Measurements from ENCODE around the gene TSC2.
"Not testable (repeated sequence)": the region's sequence is repeated elsewhere in the genome, so short reads cannot be mapped to it uniquely, and the experiment has no call there.

TSC2 gene

GRCh38 chr16:2086812-2087747 lies 39.3 kb downstream of the TSC2 start:
- no peak for DNase-seq

DNA sequence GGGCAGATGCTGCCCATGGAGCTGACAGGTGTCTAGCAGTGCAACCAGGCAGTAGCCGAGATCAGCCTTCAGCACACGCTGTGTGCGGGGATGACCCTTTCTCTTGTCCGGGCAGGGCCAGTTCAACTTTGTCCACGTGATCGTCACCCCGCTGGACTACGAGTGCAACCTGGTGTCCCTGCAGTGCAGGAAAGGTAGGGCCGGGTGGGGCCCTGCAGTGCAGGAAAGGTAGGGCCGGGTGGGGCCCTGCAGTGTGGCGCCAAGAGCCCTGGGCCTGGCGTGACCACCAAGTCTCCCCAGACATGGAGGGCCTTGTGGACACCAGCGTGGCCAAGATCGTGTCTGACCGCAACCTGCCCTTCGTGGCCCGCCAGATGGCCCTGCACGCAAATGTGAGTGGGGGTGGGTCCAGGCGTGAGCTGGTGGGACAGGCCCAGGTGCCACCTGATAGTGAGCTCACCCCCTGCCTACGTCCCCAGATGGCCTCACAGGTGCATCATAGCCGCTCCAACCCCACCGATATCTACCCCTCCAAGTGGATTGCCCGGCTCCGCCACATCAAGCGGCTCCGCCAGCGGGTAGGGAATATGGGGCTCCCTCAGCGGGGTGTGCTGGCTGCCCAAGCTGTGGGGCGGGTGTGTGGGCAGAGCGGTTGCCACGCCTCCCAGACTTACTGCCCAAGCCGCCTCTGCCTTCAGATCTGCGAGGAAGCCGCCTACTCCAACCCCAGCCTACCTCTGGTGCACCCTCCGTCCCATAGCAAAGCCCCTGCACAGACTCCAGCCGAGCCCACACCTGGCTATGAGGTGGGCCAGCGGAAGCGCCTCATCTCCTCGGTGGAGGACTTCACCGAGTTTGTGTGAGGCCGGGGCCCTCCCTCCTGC lies 40.2 kb downstream of the TSC2 start:
- DNase-seq, result no peak

- DNase-seq, result peak in 2 of 3 experiments; percentile 24 to 49
Observed at GRCh38 chr16:2088759-2089358, 41.1 kb downstream of the TSC2 start.

DNA sequence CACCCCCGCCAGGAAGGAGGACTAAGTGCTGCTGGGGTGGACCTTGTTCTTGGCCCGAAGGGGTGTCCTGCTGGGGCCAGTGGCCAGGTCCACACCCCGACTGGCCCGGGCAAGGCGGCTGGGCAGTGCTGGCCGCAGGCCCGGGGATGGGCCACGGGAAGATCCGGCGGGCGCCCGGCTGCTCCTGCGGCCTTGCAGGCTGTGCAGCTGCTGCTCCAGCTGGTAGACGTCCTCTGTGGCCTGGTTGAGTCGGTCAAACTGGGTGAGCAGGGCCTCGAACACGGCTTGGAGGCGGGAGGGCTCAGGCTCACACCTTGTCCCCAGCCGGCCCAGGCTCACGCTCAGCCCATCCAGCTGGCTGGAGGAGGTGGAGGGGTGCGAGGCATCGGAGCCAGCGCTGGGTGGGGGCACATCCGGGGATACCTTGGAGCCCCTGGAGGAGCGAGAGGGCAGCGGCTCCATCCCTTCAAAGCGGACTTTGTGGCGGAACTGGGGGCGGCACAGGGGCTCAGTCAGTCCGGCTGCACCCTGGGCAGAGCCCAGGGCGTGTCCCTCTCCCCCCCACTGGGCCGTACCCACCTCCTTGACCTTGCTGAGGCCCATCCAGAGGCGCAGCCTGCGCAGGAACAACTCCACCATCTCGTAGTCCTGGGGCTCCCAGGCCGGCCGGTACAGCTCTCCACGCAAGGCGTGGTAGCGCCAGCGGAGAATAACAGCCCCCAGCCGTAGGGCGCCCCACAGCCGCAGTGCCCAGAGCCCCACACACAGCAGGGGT lies 42.1 kb downstream of the TSC2 start:
- DNase-seq, result no peak

DNA sequence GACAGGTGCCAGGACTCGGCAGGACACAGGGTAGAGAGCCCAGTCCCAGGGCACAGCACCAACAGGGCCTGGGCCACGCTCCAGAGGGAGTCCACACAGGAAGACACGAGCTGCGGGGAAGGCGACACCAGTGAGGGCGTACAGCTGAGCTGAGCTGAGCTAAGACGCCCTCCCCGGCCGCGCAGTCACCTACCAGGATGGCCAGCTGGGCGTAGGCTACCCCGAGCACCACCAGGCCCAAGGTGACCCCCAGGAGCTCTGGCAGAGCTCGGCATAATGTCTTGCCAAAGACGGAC lies 42.6 kb downstream of the TSC2 start:
- DNase-seq, result no peak

GRCh38 chr16:2090777-2091546 lies 43.2 kb downstream of the TSC2 start:
- DNase-seq, result peak in 1 of 3 experiments; percentile 98

- no peak for DNase-seq
Observed at GRCh38 chr16:2091547-2092255, 43.9 kb downstream of the TSC2 start.

DNA sequence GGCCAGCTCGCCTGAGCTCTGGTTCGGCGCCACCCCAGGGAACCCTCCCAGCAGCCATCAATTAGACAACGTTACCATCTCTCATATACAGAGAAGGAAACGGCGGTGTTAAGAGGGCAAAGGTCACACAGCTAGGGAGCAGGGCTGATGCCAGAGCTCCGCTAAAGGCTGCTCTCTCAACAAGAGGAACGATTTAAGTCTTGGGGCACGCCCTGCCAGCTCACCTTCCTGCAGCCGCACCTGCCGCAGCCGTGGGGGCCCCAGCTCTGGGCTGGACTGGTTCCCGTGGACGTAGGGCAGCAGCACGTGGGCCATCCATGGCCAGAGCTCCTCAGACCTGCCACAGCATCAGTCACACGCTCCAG lies 44.5 kb downstream of the TSC2 start:
- no peak for DNase-seq

DNA sequence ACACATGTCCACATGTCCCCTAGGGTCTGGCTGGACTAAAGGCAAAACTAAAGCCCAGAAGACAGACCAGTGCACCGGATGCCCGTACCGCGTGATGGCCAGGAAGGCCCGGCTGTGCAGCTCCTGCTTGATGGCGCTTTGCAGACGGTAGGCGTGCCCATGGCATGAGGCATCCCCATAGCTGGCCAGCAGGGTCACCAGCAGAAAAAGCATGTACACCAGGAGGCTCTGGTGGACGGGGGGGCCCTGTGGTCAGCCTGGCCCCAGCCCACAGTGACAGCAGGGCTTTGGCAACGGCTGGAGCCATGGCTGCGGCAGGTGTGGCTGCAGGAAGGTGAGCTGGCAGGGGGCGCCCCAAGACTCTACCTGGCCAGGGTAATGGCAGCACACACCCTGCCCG lies 45.1 kb downstream of the TSC2 start:
- DNase-seq, result no peak

DNA sequence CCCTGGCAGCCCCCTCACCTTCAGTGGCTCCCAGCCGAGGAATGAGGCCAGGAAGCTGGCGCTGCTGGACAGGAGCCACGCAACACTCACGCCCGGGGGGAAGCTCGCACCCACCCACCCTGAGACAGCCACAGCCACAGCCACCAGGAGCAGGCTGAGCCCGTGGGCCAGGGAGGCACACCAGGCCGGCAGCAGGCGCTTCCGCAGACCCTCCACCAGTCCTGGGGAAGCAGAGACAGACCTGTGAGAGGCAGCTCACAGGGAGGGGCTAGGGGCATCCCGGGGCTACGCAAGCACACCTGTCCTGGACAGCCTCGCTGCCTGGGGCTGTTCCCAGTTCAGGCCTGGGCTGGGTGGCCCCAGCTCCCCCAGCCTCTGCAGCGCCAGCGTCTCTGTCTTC lies 46.0 kb downstream of the TSC2 start:
- DNase-seq, result no peak

DNA sequence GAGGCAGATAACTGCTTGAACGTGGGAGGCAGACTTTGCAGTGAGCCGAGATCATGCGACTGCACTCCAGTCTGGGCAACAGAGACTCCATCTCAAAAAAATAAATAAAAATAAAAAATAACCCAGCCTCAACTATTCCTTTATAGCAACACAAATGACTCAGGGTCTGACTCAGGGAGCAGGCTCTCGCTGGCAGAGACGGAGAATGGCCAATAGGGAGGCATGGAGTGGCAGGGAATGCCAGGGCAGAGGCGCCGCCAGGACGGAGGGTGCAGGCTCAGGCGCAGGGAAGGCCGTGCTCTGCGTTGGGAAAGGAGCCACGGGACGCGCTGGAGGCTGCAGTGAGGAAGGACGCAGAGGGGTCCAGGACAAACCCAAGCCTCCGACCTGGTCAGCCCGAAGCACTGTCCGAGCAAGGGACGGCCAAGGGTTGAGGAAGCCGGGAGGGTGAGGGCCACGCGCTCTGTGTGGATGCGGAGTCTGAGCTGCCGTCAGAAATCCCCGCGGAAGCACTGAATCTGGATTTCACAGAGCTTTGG lies 47.6 kb downstream of the TSC2 start:
- DNase-seq, result no peak

GRCh38 chr16:2095918-2096582 lies 48.3 kb downstream of the TSC2 start:
- DNase-seq, result no peak

- DNase-seq, result no peak
Observed at GRCh38 chr16:2096853-2097595, 49.2 kb downstream of the TSC2 start.

GRCh38 chr16:2097689-2098088 lies 49.9 kb downstream of the TSC2 start:
- DNase-seq, result not testable (repeated sequence)

GRCh38 chr16:2101581-2101980 lies 53.8 kb downstream of the TSC2 start:
- DNase-seq, result not testable (repeated sequence)

DNA sequence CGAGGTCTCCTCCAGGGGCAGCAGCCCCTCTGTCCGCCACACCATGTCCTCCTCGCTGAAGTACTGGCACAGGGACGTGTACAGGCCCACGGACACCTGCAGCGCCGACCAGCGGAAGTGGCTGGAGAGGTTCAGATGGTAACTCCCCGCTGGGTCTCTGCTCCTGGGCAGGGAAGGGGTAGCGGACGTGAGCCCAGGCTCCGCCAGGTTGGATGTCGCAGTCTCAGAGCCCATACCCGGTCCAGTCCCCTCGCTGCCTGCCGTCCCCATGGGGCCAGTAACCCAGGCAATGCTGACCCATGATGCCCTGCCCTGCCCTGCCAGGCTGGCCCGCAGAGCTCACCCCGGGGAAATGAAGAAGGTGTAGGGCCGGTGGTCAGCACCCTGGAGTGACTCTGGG lies 54.7 kb downstream of the TSC2 start:
- DNase-seq, result no peak

DNA sequence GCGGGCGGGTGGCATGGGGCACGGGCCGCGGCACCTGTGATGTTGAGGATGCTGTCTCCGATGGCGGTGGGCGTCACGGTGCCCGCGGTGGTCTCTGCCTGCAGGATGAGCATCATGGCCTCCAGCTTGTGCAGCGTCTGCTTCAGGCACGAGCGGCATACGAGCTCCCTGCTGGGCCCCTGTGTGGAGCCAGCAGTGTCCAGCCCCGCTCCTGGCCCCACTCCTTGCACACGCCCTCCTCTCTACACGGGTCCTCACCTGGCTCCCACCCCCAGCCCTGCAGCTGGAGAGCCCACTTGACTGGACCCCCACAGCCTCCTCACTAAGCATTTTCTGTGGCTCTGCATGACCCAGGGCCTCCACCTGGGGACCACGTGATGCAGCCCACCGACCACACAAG lies 56.7 kb downstream of the TSC2 start:
- peak in 1 of 3 experiments; percentile 32 for DNase-seq

DNA sequence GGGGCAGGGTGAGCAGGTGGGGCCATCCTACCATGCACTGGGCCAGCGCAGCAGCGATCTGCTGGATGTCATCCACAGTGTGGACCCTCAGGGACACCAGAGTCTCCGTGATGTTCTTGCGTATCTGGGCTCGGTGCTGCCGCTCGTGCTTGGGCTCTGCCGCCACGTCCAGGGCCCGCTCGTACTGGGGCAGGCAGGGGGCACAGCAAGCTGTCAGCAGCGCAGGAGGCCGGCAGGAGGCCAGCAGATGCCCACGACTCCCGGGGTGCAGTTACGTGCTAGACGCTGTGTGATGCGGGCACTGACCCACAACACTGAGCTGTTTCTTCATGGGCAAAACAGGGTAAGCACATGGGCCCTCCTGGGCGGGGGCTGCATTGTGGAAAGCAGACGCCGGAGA lies 57.5 kb downstream of the TSC2 start:
- not testable (repeated sequence) for DNase-seq

DNA sequence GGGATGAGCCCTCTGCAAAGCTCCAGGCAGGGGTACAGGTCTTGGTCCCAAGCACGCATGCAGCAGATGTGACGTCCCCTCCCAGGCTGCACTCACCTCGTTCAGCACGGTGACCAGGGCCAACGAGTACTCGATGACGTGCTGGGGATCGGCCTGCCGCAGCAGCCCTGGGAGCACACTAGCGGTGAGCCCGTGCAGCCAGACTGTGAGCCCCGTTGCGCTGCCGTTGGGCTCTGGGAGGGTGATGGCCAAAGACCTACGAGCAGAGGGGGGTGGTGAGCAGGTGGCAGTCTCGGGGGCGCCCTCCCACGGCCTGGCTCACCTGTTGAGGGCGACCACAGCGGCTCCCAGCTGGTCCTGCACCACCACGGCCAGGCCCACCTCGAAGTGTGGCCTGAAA lies 58.0 kb downstream of the TSC2 start:
- DNase-seq, result not testable (repeated sequence)

GRCh38 chr16:2106211-2106610 lies 58.4 kb downstream of the TSC2 start:
- DNase-seq, result not testable (repeated sequence)

Measured in NCI-H1417 (cell line).